COLO668 (cell line): ENCODE results near the gene MSI2.

Source experiments
- DNase-seq: peaks from one replicate; lab custom pipeline; 2025; ENCODE audit not compliant: unreplicated experiment; lab: John Stamatoyannopoulos, UW

The MSI2 gene

DNA sequence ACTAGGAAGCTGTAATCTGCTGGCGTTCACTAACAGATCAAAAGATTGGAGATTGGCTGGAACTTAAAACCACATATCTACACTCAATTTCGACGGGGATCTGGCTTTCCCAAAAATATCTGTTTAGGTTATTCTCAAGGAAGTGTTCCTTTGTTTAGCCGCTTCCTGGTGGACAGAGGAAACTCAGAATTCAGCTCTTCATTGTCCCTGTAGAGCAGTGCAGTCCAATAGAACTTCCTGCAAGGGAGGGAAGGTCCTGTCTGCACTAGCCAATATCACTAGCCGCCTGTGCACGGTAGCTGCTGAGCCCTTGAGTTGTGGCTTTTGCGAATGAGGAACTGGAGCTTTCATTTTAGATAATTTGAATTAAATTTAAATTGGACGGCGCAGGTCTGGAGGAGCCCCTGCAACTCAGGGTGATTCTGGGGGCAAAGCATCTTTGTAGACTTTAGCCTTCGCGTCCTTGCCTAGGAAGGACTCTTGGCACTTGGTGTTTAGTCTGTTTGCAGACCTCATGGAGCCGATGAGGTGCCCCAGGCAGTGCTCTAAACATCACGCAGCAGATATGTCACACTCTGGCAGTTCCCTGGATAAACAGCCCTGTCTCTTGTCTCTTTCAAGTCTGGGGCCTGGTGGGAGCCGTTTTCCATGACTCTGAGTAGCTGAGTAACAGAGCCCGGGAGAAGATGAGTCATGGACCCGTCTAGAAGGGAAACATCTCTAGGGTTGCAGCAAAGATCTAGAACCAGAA, 366.5 kb downstream of the MSI2 start:
- DNase-seq: no peak

DNA sequence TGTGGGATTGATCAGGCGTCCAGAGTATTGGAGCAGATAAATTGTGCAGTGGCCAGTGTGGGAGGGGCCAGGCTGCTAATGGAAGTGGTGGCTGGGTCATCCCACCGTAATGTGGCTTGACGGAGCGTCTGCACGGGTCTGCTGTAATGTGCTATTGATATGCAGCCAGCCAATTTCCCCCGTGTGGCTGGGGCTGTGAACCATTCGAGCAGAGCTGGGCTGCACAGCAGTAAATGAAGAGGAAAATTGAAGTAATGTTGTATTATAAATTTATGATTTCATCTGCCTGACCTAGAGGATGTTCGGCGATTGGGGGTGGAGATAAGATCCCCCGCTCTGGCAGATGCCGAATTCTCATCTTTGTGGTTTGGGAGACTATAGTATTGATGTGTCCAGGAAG, 367.3 kb downstream of the MSI2 start:
- no peak for DNase-seq

- DNase-seq: no peak
These were observed 368.1 kb downstream of the MSI2 start for GRCh38 chr17:57624386-57624785.

DNA sequence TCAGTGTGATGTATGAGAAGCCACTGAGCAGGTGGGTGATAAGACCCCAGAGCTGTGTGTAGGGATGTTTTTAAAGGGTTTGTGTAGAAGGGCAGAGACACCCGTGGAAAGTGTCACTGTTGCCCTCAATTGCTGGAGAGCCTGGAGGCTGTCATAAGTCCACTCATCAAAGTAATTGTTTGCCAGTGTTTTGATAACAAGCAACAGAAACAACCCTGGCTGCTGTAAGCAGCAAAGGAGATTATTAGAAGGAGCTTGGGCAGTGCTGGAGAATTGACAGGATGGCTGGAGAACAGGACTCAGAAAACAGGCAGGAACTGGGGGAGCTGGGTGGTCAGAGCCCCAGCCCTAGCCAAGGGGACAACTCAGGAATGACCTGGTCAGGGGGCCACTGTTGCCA, 369.2 kb downstream of the MSI2 start:
- DNase-seq: no peak

- DNase-seq: no peak
These were observed 369.6 kb downstream of the MSI2 start for GRCh38 chr17:57625957-57626356.

DNA sequence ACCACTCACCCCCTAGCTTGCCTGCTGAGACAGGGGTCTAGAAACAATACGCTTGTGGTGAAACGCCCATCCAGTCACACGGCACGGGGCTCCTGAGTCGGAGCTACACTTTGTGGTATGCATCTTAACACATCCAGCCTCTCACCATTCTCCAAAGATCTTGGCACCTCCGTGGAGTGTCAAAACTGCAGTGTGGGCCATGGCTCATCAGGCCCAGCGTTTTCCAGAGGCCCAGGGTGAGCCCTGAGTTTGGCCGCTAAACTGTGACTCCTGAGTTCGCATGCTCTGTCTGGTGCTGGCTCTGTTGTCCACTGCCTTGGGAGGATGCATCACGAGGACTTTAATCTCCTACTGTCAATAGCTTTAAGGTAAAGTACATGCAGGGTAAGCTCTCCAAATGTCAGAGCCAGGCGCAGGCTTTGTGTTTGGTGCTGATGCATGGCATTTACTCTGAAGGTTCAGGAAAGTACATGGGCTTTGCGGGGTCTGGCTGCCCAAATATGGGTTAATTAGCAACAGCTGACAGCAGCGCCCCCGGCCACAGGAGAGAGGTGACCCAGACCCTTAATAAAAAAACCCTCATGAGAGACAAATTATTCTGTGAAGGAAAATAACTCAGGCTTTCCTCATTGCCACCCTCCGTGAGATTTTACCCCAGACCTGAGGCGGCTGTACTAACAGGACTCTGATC, 370.3 kb downstream of the MSI2 start:
- DNase-seq: no peak

GRCh38 chr17:57627591-57627990, 371.3 kb downstream of the MSI2 start:
- no peak for DNase-seq

DNA sequence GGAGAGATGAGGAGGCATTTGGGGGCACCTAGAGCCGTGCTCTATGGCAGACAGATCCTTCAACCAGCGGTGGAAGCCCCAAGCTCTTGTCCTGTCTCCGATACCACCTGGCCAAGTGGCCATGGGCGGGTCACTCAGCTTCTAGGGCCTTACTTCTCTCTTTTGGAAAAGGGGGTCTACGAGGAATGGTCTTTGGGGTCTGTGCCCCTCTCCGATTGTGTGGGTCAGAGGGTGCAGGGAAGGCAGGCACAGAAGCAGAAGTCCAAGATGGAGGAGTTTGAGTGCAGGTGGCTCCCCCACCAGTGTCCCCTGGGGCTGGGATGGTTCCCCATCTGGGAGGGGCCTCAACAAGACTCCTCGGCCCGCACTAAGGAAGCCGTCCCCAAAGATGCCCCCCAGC, 372.1 kb downstream of the MSI2 start:
- DNase-seq: no peak

GRCh38 chr17:57629470-57629869, 373.1 kb downstream of the MSI2 start:
- no peak for DNase-seq

DNA sequence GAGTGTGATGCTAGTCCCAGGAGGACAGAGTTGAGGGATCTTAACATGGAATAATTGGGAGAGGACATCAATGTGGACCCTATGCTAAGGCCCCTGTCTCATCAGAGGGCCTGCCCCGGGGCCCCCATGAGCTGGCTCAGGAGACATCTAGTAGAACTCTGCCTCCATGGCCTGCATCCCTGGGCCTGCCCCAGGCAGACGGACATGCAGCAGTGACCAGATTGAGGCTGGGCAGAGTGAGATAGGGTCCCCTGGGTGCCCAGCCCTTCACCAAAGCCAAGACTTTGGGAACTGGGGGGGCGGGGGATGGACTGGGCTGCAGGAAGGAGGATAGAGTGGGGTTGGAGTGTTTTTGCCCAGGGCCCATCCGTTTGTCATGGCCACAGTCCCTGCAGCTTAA, 373.6 kb downstream of the MSI2 start:
- DNase-seq: no peak

- DNase-seq: no peak
These were observed 374.4 kb downstream of the MSI2 start for GRCh38 chr17:57630736-57631135.

- DNase-seq: no peak
These were observed 375.5 kb downstream of the MSI2 start for GRCh38 chr17:57631871-57632270.

DNA sequence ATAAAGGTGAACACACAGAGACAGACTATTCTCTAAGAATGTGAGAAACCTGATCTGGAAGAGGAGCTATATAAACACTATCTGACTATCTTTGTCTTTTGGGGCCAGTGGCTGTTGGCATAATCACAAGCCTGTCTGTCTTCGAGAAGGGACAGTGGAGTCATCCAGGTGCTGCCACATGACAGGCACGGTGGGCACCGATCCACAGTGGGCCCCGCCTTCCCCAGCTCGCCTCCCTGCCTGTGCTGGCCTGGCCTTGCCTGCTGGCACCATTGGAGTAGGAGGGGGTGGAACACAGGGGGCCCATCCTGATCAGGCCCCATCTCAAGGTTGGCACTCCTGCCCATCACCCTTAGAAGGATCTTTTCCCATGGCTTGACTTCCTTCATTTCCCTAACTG, 376.0 kb downstream of the MSI2 start:
- no peak for DNase-seq

- DNase-seq: no peak
These were observed 376.9 kb downstream of the MSI2 start for GRCh38 chr17:57633236-57633635.

GRCh38 chr17:57634713-57635465, 378.6 kb downstream of the MSI2 start:
- DNase-seq: no peak

- no peak for DNase-seq
These were observed 380.0 kb downstream of the MSI2 start for GRCh38 chr17:57636274-57636673.

DNA sequence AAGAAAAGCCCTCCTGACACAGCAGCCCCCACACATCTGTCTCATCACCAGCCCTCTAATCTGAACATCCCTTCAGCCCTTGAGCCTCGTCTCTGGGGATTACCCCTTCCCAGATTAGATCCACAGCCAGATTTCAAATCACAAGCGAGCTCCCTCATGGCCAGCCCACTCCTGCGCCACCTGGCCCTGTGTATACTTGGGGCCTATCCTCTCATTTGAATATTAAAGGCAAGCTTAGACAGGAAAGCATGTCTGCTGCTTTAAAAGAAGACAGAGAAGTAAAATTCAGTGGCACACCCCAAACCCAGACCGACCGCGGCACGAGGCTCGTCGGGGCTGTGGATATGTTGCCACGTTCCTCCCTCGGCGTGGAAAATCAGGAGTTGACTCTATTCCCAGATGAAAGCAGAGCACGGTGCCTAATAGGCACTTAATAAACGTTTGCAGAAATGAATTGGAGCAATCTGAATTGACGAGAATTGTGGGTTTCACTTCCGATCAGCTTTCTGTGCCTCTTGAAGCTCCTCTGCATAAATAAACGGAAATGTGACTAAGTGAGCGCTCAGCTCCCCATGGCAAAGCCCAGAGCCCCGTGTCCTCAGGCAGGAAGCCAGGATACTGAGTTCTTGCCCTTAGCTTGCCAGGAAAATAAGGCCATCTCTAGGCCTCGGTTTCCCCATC, 380.8 kb downstream of the MSI2 start:
- no peak for DNase-seq

GRCh38 chr17:57637666-57638010, 381.3 kb downstream of the MSI2 start:
- DNase-seq: no peak

DNA sequence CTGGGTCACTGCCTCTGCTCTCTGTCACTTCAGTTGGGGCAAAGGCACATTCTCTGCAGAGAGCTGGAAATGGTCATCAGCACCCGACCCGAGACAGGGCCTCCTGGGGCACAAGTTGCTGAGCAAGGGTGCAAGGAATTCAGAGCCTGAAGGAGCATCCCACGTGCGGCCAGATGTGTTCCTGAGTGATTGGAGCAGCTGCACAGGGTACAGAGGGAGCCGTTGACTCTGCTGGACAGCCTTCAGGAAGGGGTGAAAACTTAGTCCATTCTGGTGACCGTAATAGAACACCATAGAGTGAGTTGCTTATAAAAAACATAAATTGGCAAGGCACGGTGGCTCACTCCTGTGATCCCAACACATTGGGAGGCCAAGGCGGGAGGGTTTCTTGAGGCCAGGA, 382.0 kb downstream of the MSI2 start:
- no peak for DNase-seq

DNA sequence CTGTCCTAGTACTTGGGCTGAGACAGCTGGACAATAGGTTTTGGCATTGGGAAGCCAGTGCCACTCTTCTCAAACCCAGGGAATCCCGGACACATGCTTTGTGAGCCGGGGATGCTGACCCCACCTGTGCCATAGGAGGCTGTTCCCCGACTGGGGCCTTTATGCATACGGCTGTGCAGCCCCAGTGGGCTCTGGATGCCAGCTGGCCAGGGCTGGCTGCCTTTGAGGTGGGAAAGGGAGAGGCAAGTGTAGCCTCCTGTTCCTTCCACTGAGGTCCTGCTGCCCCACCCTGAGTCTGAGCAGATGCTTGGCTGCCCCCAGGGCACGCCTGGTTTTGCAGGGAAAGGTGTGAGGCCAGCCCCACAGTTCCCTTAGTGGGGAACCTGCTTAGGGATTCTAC, 383.1 kb downstream of the MSI2 start:
- no peak for DNase-seq

GRCh38 chr17:57640079-57640478, 383.8 kb downstream of the MSI2 start:
- no peak for DNase-seq

DNA sequence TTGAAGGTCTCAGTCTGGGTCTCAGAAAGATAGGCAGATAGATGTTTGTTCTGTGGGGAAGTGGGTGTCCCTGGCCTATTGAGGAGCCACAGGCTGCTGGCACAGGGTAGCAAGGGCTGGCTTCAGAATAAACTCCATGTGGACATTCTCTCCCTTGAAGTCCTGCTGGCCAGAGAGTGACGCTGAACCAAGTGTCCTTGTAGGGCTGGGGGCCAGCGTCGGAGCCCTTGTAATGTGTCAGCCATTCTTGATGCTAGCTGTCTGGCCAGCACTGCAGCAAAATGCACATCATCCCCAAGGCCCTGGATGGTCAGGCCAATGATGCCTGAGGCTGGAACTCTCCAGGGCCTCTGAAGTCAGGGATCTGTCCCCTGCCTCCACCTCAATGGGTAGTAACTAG, 385.4 kb downstream of the MSI2 start:
- no peak for DNase-seq
